22Rv1 (cell line): Measurements from ENCODE around the gene VWA1.

Experiments
- ZFX ChIP-seq: fragments of 450-650 bp; IDR thresholded peaks from 2 replicates; pipeline ENCODE4 v1.6.1; 2017; ENCODE audit warnings: antibody characterized with exemption, borderline replicate concordance
- TF ChIP-seq, protein P1 (sequence below): fragments of 450-650 bp; IDR thresholded peaks from 2 replicates; pipeline ENCODE4 v1.5.1; 2017; ENCODE audit warnings: mild to moderate bottlenecking

GRCh38 chr1:1491601-1492000 is 56.1 kb downstream of the VWA1 start:
- TF ChIP-seq, protein P1, sequence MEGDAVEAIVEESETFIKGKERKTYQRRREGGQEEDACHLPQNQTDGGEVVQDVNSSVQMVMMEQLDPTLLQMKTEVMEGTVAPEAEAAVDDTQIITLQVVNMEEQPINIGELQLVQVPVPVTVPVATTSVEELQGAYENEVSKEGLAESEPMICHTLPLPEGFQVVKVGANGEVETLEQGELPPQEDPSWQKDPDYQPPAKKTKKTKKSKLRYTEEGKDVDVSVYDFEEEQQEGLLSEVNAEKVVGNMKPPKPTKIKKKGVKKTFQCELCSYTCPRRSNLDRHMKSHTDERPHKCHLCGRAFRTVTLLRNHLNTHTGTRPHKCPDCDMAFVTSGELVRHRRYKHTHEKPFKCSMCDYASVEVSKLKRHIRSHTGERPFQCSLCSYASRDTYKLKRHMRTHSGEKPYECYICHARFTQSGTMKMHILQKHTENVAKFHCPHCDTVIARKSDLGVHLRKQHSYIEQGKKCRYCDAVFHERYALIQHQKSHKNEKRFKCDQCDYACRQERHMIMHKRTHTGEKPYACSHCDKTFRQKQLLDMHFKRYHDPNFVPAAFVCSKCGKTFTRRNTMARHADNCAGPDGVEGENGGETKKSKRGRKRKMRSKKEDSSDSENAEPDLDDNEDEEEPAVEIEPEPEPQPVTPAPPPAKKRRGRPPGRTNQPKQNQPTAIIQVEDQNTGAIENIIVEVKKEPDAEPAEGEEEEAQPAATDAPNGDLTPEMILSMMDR, result no peak
- no peak for TF ChIP-seq ZFX
